Muscle of leg (tissue), 11 donors: ENCODE data around the gene CALM1. TPM values are rescaled to one million over a fixed set of nuclear protein-coding genes. Genes with fewer than 3 reads are reported as not detected.

ENCODE experiments used
- DNase-seq: peaks from one replicate; pipeline ENCODE4 v3.0.0; 2013
- H3K27ac ChIP-seq: one replicate; pipeline ENCODE4 v1.5.1; 2013; ENCODE audit warnings: mild to moderate bottlenecking, low read length, control low read depth
- H3K27me3 ChIP-seq: one replicate; pipeline ENCODE4 v1.6.1; 2013; ENCODE audit warnings: low read length; ENCODE audit not compliant: control insufficient read depth, insufficient read depth
- H3K36me3 ChIP-seq: one replicate; pipeline ENCODE4 v1.6.1; 2013; ENCODE audit warnings: low read length; ENCODE audit not compliant: control insufficient read depth, insufficient read depth
- H3K4me1 ChIP-seq: one replicate; pipeline ENCODE4 v1.6.1; 2013; ENCODE audit warnings: low read length; ENCODE audit not compliant: control insufficient read depth, insufficient read depth
- H3K4me3 ChIP-seq: one replicate; pipeline ENCODE4 v1.5.1; 2013; ENCODE audit warnings: low read length, control low read depth
- H3K9me3 ChIP-seq: replicated peaks from 2 replicates; pipeline ENCODE4 v1.6.1; 2013; ENCODE audit warnings: low read depth, low read length; ENCODE audit not compliant: control insufficient read depth
- WGBS: methylation state at CpG from one replicate; pipeline ENCODE4 v1.1.5; 2013; ENCODE audit warnings: missing lambda C conversion rate; ENCODE audit not compliant: insufficient coverage; 5-methylcytosine and 5-hydroxymethylcytosine counted together
- polyA plus RNA-seq, 8 donors: library from polyadenylated mRNA; unstranded; fragments of 120-200 nt; gene quantifications; one replicate each; pipeline versions ENCODE4 v1.2.1 to v1.2.3, GENCODE V29; 2013; ENCODE audit warnings: inconsistent platforms in 1 of 8, low replicate concordance in 1 of 8; ENCODE audit not compliant: insufficient read length in 8 of 8, insufficient read depth in 1 of 8
- total RNA-seq: library from RNA; stranded (reverse); fragments of 120-200 nt; gene quantifications from one replicate; pipeline ENCODE4 v1.2.4, GENCODE V29; 2013

Gene CALM1
- total and polyA plus RNA-seq, 9 donors = 184 to 317 (median 235) TPM

DNA sequence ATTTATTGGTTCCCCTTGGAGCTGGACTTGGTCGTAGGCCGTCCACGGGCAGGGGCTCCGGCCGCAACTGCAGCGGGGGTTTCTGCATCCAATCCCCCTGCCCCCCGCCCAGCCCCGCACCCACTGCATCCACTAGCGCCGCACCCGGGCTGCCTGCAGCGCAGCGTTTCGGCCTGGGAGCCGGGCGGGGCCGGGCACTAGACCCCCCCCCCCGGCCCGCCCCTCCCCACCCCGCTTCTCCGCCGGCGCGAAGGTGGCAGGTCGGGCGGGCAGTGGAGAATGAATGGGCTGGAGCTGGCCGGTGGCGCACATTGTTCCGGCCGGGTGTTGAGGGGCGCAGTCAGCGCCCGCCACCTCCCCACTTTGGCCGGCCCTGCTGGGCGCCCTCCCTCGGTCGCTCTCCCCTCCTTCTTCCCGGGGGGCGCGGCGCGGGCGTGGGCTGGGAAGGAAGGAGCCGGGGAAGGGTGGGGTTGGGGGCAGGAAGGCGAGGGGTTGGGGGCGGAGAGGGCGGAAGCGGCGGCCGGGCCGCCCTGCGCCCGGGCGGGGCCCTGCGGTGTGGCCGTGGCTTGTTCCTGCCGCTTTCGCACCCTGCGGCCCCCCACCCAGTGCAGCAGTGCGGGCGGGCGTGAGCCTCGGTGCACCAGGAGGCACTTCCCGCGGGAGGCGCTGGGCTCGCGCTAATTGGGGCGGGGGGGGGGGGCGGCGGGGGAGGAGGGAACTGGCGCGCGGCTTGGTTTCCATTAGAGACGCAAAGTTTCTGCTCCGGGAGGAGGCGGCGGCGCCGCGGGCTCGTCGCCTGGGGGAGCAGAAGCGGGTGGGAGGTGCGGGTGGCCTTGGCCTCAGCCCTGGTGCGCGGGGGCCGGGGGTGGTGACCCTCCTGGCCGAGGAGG, 841 bp downstream of the CALM1 start:
- no peaks in the 10 kb centered on the region for H3K9me3 ChIP-seq
- H3K4me1 ChIP-seq = peaks cover 16% of the 10 kb centered on the region
- peak overlapping the region; percentile 87 for H3K27ac ChIP-seq
- peaks cover 27% of the 10 kb centered on the region for H3K36me3 ChIP-seq
- peak; percentile 85 for DNase-seq
- peak overlapping the region; percentile 96 for H3K4me3 ChIP-seq
- H3K27me3 ChIP-seq = no peaks in the 10 kb centered on the region
- under 1% methylated on average over 29 of the region's 89 CpGs for WGBS

GRCh38 chr14:90398315-90398839, 1.5 kb downstream of the CALM1 start:
- Histone ChIP-seq H3K4me3 (peak overlapping the region; percentile 96), H3K36me3 (peaks cover 32% of the 10 kb centered on the region), H3K27me3 (no peaks in the 10 kb centered on the region), H3K27ac (peak overlapping the region; percentile 87), H3K9me3 (no peaks in the 10 kb centered on the region), H3K4me1 (peaks cover 16% of the 10 kb centered on the region)
- peak; percentile 71 for DNase-seq
- WGBS = 0% methylated on average over 21 of the region's 35 CpGs

- peaks cover 16% of the 10 kb centered on the region for H3K4me1 ChIP-seq
- no peak for DNase-seq
These were observed 2.2 kb downstream of the CALM1 start for GRCh38 chr14:90398841-90399540.

GRCh38 chr14:90399541-90400444, 3.0 kb downstream of the CALM1 start:
- Histone ChIP-seq H3K27ac (peak overlapping the region; percentile 87), H3K4me1 (peaks cover 16% of the 10 kb centered on the region)

More at GRCh38 chr14:90398841-90399540, 2.2 kb downstream of the CALM1 start:
- Histone ChIP-seq H3K27ac (peak overlapping the region; percentile 87), H3K9me3 (no peaks in the 10 kb centered on the region), H3K36me3 (peaks cover 38% of the 10 kb centered on the region), H3K27me3 (no peaks in the 10 kb centered on the region), H3K4me3 (peak overlapping the region; percentile 96)
- 0% methylated on average over 1 of the region's 8 CpGs for WGBS

GRCh38 chr14:90400904-90401561, 4.2 kb downstream of the CALM1 start:
- no peak overlapping the region for H3K4me3 ChIP-seq
- DNase-seq = no peak
- H3K27ac ChIP-seq = no peak overlapping the region

More at GRCh38 chr14:90399541-90400444, 3.0 kb downstream of the CALM1 start:
- peak; percentile 96 for DNase-seq
- WGBS = 55% methylated on average over 7 of the region's 14 CpGs
- Histone ChIP-seq H3K27me3 (no peaks in the 10 kb centered on the region), H3K36me3 (peaks cover 44% of the 10 kb centered on the region), H3K9me3 (no peaks in the 10 kb centered on the region), H3K4me3 (peak overlapping the region; percentile 16)

GRCh38 chr14:90402016-90402415, 5.2 kb downstream of the CALM1 start:
- peak overlapping the region; percentile 24 for H3K27ac ChIP-seq
- DNase-seq = no peak
- H3K4me1 ChIP-seq = peaks cover 18% of the 10 kb centered on the region
- no peak overlapping the region for H3K4me3 ChIP-seq
- peaks cover 62% of the 10 kb centered on the region for H3K36me3 ChIP-seq
- no peaks in the 10 kb centered on the region for H3K9me3 ChIP-seq
- H3K27me3 ChIP-seq = no peaks in the 10 kb centered on the region
- WGBS = 89% methylated on average over 3 of the region's 7 CpGs

More at GRCh38 chr14:90400904-90401561, 4.2 kb downstream of the CALM1 start:
- WGBS = 63% methylated on average over 6 of the region's 7 CpGs
- Histone ChIP-seq H3K4me1 (peaks cover 16% of the 10 kb centered on the region), H3K27me3 (no peaks in the 10 kb centered on the region), H3K36me3 (peaks cover 56% of the 10 kb centered on the region), H3K9me3 (no peaks in the 10 kb centered on the region)

DNA sequence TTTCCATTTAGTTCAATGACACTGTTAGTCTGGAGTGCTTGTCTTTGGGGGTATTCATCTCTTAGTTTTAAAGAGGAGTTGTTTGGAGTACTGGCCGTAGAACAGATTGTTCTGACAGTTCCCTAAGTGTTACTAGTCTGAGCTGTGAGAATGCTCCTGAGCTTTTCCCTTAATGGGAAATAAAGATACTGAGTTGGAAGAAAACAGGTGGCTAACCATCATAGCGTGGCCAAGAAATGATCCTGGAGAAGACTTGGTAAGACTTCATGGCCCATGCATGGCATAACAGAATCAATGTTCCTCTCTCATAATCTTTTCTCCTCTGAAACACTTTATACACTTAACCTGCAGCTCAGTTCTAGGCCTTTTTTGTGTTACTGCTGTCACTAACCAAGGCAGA, 6.2 kb downstream of the CALM1 start:
- Histone ChIP-seq H3K27me3 (no peaks in the 10 kb centered on the region), H3K36me3 (peaks cover 62% of the 10 kb centered on the region), H3K4me3 (no peak overlapping the region), H3K9me3 (no peaks in the 10 kb centered on the region), H3K27ac (no peak overlapping the region), H3K4me1 (peaks cover 18% of the 10 kb centered on the region)
- 86% methylated on average over 1 of the region's 2 CpGs for WGBS
- DNase-seq = no peak

GRCh38 chr14:90405101-90405500, 8.3 kb downstream of the CALM1 start:
- H3K27ac ChIP-seq = no peak overlapping the region
- no peak overlapping the region for H3K4me3 ChIP-seq
- no peaks in the 10 kb centered on the region for H3K9me3 ChIP-seq
- peaks cover 59% of the 10 kb centered on the region for H3K36me3 ChIP-seq
- WGBS = 81% methylated on average over 4 of the region's 9 CpGs
- DNase-seq = no peak
- H3K27me3 ChIP-seq = no peaks in the 10 kb centered on the region
- H3K4me1 ChIP-seq = peaks cover 22% of the 10 kb centered on the region

- Histone ChIP-seq H3K4me3 (no peak overlapping the region), H3K4me1 (peaks cover 19% of the 10 kb centered on the region), H3K9me3 (no peaks in the 10 kb centered on the region), H3K27ac (no peak overlapping the region), H3K36me3 (peaks cover 54% of the 10 kb centered on the region), H3K27me3 (no peaks in the 10 kb centered on the region)
- no CpG with 5 or more reads among the region's 4 CpGs for WGBS
- DNase-seq = no peak
These were observed 8.9 kb downstream of the CALM1 start for GRCh38 chr14:90405755-90406154.
